Ishikawa (cell line): ENCODE data around the gene DPYSL3.

Source experiments
- CEBPB ChIP-seq: IDR thresholded peaks from 2 replicates; pipeline ENCODE4 v1.6.1; 2012
- CREB1 ChIP-seq: IDR thresholded peaks from 2 replicates; pipeline ENCODE4 v1.6.1; 2012; ENCODE audit warnings: low read depth
- EGR1 ChIP-seq: IDR thresholded peaks from 2 replicates; pipeline ENCODE4 v1.6.1; 2012
- EP300 ChIP-seq: IDR thresholded peaks from 2 replicates; pipeline ENCODE4 v1.6.1; 2012; ENCODE audit warnings: borderline replicate concordance
- FOXM1 ChIP-seq: IDR thresholded peaks from 2 replicates; pipeline ENCODE4 v1.6.1; 2012; ENCODE audit warnings: low read depth, borderline replicate concordance
- MAX ChIP-seq: IDR thresholded peaks from 2 replicates; pipeline ENCODE4 v1.6.1; 2012
- NFIC ChIP-seq: IDR thresholded peaks from 2 replicates; pipeline ENCODE4 v1.6.1; 2012
- RAD21 ChIP-seq: IDR thresholded peaks from 2 replicates; pipeline ENCODE4 v1.6.1; 2012; ENCODE audit warnings: low read depth
- REST ChIP-seq: IDR thresholded peaks from 2 replicates; pipeline ENCODE4 v1.6.1; 2012; ENCODE audit warnings: low read depth, mild to moderate bottlenecking
- TAF1 ChIP-seq: IDR thresholded peaks from 2 replicates; pipeline ENCODE4 v1.6.1; 2012; ENCODE audit warnings: low read depth, mild to moderate bottlenecking
- TCF12 ChIP-seq: IDR thresholded peaks from 2 replicates; pipeline ENCODE4 v1.6.1; 2012; ENCODE audit warnings: low read depth
- TEAD4 ChIP-seq: IDR thresholded peaks from 2 replicates; pipeline ENCODE4 v1.6.1; 2012
- USF1 ChIP-seq: IDR thresholded peaks from 2 replicates; pipeline ENCODE4 v1.6.1; 2012
- YY1 ChIP-seq: IDR thresholded peaks from 2 replicates; pipeline ENCODE4 v1.6.1; 2012; ENCODE audit warnings: low read depth
- ZBTB7A ChIP-seq: IDR thresholded peaks from 2 replicates; pipeline ENCODE4 v1.6.1; 2012; ENCODE audit warnings: low read depth

The DPYSL3 gene

GRCh38 chr5:147554261-147554817 lies 44.5 kb upstream of the DPYSL3 start:
- no peak for TF ChIP-seq TCF12
- no peak for TF ChIP-seq EGR1
- TF ChIP-seq TAF1 = no peak
- TF ChIP-seq ZBTB7A = no peak
- no peak for TF ChIP-seq FOXM1
- no peak for TF ChIP-seq CREB1
- TF ChIP-seq USF1 = no peak
- no peak for TF ChIP-seq NFIC
- no peak for TF ChIP-seq EP300
- no peak for TF ChIP-seq TEAD4
- TF ChIP-seq REST = no peak
- TF ChIP-seq RAD21 = no peak

GRCh38 chr5:147552897-147553296 lies 43.0 kb upstream of the DPYSL3 start:
- TF ChIP-seq EP300 (no peak), REST (no peak), RAD21 (no peak), ZBTB7A (no peak), MAX (no peak), USF1 (no peak), CEBPB (no peak), EGR1 (no peak), CREB1 (no peak), YY1 (no peak), TEAD4 (no peak)

- TF ChIP-seq TEAD4 = no peak
Observed at GRCh38 chr5:147551677-147552076, 41.8 kb upstream of the DPYSL3 start.

- TF ChIP-seq TAF1 = no peak
- no peak for TF ChIP-seq EP300
- no peak for TF ChIP-seq TCF12
- TF ChIP-seq REST = no peak
- no peak for TF ChIP-seq CEBPB
Observed at GRCh38 chr5:147547730-147548129, 37.9 kb upstream of the DPYSL3 start.

- TF ChIP-seq NFIC (no peak), REST (no peak), CEBPB (no peak), USF1 (no peak), TEAD4 (no peak), MAX (no peak), FOXM1 (no peak), ZBTB7A (no peak), EP300 (no peak), CREB1 (no peak), TCF12 (no peak), YY1 (no peak)
Observed at GRCh38 chr5:147544556-147544955, 34.7 kb upstream of the DPYSL3 start.
